DMS53 treated with DMSO at 0.1 percent for 48 hours (cell line): ENCODE results near the gene ADGRD1.
"Not testable (repeated sequence)": the region's sequence is repeated elsewhere in the genome, so short reads cannot be mapped to it uniquely, and the experiment has no call there.

Source experiments
- DNase-seq: peaks from one replicate; lab custom pipeline; 2025; ENCODE audit not compliant: unreplicated experiment; lab: John Stamatoyannopoulos, UW

Gene ADGRD1

DNA sequence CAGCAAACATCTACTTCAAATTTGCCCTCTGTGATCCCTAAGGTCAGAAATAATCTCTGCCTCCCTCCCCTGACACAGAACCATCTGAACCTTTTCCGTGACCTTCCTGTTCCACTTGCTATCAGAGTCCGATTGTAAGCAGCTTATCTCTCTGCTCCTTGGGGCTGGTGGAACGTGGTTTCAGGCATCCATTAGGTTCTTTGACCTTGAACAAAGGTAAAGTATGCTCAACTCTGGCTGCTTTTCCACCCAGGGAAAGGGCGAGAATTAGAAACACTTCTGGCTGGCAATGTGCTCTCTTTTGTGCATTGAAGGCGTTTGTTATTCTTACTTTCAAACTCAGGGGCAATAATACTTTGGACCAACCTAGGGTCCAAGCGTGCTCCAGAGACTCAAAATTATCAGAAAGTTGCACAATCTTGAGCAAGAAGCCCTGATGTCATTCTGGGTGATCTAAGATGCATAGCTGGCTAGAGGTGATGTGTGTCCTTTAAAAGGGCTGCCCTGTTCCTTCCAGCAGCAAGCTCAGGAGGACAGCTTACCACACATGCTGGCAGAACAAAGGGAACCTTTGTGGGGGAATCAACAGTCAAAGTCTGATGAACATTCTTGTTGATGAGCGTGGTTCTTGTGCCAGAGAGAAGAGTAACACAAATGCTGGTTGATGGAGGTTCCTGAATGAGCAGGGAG lies 29.8 kb downstream of the ADGRD1 start:
- DNase-seq, result no peak

DNA sequence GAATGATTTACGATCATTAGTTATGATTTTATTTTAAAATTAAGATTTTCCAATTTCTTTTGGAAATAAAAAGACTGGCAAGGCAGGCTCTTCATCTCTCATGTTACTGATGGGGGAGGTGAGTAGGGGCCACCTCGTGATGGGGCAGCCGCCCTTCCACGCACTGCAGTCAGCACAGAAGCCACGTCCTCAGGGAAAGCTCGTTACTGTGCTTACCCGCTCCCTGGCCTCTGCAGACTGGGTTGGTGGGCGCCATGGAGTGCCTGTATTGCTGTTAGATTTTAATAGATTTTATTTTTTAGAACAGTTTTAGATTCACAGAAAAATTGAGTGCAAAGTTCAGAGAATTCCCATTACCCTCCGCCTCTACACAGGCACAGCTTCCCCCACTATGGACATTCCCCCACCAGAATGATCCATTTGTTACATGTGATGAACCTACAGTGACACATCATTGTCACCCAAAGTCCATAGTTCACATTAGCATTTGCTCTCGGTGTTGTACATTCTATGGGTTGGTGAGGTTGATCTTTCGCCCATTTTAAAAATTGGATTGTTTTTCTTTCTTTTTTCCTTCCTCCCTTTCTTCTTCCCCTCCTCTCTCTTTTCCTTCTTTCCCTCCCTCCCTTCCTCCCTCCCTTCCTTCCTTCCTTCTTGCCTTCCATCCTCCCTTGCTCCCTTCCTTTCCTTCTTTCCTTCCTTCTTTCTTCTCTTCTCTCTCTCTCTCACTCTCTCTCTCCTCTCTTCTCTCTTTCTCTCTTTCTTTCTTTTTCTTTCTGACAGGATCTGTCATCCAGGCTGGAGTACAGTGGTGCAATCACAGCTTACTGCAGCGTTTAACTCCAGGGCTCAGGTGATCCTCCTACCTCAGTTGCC lies 30.7 kb downstream of the ADGRD1 start:
- DNase-seq, result no peak

- peak; percentile 92 for DNase-seq
Measured at GRCh38 chr12:130987151-130987931, 33.6 kb downstream of the ADGRD1 start.

DNA sequence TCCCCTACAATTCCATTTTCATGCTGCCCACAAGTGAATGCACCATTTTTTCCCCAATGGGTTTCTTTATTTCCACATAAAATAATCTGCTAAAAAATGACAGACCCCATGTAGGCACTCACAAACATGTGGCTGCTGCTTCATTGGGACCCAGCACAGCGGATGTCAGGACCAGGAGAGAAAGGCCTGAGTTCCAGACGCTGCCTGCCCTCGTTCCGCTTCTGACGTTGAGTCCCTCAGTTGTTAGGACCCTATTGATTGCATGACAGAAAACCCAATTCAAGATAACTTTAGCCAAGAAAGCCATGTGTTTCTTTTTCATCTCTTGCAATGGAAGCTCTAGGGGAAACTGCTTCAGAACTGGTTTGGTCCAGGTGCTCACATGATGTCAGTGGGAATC lies 34.6 kb downstream of the ADGRD1 start:
- DNase-seq, result peak; percentile 11

- no peak for DNase-seq
Measured at GRCh38 chr12:130988751-130989150, 35.0 kb downstream of the ADGRD1 start.

DNA sequence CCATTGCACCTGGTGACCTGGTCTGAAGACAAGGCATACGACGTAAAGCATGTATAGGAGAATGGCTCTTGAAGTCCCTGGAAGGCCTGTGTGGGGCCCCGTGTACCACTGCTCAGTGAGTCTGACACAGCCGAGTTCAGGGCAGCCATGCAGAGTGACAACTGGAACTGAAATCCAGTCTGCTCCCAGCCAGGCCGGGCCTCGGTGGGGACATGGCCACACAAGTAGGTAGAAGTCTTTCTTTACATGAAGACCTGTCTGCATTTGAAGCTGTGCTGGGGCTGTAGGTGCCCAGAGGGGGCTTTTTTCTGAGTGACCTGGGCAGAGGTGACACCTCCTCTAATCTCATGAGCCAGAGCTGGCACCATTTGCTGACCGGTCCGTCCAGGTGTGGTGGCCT lies 35.7 kb downstream of the ADGRD1 start:
- no peak for DNase-seq

DNA sequence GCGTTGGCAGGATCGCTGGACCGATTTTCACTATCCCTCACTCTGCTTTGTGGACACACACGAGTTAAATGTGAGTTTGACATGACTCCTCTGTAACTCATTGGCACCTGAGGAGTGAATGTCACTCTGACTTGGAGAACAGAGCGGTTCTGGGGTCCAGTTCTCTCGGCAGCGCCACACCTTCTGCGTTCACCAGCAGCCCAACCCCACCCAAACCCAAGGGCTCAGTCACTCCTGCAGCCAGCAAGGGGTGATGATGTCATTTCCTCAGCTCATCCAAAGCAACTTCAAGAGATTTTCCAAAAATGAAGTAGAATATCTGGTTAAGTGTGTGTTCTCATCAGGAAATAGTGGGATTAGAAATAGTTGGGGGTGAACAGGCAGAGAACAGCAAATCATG lies 36.3 kb downstream of the ADGRD1 start:
- no peak for DNase-seq

DNA sequence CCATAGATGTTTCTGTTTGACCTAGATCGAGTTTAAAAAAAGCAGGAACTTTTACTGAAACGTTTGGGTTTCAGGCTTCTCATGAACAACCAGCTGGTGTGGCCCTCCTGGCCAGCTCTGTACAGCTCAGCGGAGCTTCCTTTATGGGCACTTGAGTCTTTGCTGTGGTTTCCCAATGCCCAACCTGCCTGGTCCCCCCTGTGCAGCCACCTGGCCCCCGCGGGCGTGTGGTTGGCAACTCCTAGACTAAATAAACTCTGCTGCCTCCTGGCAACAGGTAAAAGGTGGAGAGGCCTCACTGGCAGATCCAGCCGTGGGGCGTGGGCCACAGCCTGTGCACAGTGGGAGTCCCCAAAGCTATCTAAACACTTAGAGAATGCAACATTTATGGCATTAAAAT lies 38.7 kb downstream of the ADGRD1 start:
- DNase-seq, result peak; percentile 5

GRCh38 chr12:130992979-130993538 lies 39.4 kb downstream of the ADGRD1 start:
- no peak for DNase-seq

DNA sequence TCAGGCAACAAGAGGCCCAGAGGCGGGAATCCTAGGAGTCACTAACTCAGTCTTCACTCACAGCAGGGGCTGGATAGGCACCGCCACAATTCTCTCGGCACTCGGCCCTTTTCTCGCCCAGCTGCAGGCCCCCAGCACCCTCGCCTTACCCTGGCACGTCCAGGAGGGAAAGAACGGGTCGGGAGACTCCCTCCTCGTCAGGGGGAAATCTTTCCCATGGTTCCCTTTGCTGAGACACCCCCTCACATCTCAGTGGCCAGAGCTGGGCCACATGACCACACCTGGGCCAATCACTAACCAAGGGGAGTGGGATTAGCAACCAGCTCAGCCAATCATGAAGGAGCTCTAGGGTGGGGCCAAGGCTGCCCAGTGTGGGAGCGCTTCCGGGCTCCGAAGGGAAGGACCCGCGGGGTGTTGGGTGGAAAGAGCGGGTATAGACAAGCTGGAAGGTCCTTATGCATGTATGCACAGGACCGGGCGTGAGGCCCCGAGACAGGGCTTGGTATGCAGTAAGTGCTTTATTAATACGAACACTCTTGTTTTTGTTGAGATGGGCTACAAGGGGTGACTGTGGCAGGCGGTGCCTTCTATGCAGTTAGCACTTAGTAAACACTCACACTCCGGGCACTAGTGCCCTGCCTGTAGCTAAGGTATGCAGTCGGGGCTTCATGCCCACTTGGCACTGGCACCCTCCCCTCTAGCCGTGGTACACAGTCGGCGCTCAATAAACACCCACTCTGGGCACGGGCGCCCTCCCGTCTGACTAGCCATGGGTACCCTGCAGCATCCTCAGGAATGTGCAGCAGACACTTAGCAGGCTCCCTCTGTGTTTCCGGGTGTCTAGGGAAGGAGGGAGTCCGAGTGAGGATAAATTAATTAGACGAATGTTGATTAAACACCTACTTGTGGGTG lies 40.3 kb downstream of the ADGRD1 start:
- peak; percentile 89 for DNase-seq

- DNase-seq, result no peak
Measured at GRCh38 chr12:130994821-130995375, 41.2 kb downstream of the ADGRD1 start.

- not testable (repeated sequence) for DNase-seq
Measured at GRCh38 chr12:130995386-130995969, 41.8 kb downstream of the ADGRD1 start.

DNA sequence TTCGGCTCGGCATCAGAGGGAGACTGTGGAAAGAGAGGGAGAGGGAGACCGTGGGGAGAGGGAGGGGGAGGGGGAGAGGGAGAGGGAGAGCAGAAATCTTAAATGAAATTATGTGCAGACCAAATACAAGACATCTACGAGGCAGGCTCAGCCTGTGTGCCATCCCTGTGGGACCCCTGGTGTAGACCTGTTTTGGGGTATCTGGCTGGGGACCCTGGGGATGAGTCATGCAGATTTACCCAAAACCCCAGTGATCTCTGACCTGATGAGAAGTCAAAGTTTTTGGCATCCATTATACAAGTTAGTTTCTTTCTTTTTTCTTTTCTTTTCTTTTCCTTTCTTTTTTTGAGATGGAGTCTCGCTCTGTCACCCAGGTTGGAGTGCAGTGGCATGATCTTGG lies 44.4 kb downstream of the ADGRD1 start:
- no peak for DNase-seq

GRCh38 chr12:131000000-131000486 lies 46.3 kb downstream of the ADGRD1 start:
- no peak for DNase-seq

DNA sequence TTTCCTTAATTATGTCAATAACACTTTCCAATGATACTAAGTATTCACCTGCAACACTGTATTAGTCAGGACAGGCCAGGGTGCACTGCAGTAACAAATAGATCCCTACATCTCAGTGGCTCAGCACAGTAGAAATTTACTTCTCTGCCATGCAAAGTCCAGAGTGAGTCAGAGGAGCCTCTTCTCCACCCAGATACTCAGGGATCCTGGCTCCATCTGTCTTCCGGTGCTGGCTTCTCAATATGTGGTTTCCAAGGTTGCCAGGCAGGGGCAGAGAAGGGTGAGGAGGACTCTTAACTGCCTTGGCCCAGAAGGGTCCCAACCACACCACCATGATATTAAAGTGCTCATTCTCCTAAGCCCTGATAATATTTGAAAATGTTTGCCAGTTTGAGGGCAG lies 47.8 kb downstream of the ADGRD1 start:
- no peak for DNase-seq

DNA sequence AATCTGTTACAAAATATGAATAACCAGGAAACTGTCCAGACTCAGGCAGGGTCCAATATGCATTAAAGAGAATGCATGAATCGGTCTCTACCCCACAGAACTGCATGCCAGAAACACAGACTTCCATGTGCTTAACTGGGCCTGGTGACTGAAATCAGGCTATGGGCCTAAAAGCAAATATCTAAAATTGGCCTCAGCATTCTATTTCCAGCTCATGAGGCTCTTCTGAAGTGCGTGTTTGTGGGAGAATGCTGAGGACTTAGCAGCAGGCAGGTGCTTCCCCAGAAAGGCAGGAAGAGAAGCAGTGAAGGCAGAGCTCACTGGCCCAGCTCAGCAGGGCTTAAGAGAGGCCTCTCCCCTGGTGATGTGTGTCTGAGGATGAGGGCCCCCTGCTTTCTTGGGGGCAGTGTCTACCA lies 48.5 kb downstream of the ADGRD1 start:
- no peak for DNase-seq

GRCh38 chr12:131003036-131003715 lies 49.5 kb downstream of the ADGRD1 start:
- DNase-seq, result no peak

DNA sequence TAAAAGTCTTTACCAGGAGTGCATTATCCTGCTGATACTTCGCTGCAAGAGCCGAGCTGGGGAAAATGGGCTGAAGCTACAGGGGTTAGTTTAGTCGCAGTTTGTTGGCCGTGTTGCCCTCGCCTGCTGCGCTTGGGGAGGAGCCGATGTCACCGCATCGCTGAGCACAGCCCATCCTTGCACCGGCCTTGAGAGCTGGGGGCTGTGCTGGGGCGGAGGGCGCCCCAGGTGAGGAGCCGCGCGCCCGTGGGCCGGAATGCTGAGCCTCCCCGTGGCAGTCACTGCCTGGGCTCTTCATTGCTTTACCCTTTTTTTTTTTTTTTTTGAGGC lies 50.0 kb downstream of the ADGRD1 start:
- no peak for DNase-seq

GRCh38 chr12:131004166-131004565 lies 50.5 kb downstream of the ADGRD1 start:
- no peak for DNase-seq
